ENCODE measurements around the gene COMMD8. TPM values are rescaled to one million over a fixed set of nuclear protein-coding genes. Genes with fewer than 3 reads are reported as not detected.

Gene COMMD8
- total RNA-seq, 1 experiment from 2014 or later: 19.9 TPM

DNA sequence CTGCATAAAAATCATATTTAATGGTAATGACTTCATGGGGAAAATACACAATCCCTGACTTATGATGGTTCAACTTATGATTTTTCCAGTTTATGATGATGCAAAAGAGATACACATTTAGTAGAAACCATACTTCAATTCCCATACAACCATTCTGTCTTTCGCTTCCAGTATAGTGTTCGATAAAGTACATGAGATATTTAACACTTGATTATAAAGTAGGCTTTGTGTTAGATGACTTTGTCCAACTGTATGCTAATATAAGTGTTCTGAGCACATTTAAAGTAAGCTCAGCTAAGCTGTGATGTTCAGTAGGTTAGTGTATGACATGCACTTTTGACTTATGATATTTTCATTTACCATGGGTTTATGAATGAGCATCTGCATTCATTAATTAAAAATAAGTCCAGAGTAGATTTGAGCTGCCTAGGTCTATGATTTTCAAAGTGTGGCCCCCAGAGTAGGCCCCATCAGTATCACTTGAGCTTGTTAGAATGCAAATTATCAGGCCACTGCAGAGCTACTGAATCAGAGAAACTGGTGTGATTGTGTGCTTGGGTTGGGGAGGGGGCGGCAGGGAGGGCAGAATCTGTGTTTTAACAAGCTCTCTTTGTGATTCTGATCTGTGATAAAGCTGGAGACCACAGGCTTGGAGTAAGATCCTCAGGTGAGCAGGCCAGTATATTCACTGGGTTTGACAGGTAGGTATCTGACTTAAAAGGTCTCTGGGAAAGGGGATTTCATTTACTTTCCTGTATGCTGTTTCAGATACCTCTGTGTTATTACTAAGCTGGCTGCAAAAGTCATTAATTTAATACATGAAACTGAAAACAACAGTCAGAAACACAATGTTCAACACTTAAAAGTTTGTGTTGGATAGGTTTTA, 30.0 kb upstream of the COMMD8 start:
- no peak for DNase-seq (ENCODE audit: low read depth, low spot score)
- no peaks in the 10 kb centered on the region for H3K4me1 ChIP-seq (ENCODE audit: control insufficient read depth in 1 of 2, insufficient read depth in 2 of 2, low read length in 2 of 2)
- no peak overlapping the region for H3K27ac ChIP-seq (ENCODE audit: low read depth, low read length)
- H3K9ac ChIP-seq (ENCODE audit: low read length): no peak overlapping the region
- no peak overlapping the region for H3K4me2 ChIP-seq (ENCODE audit: low read length)
- H3K79me2 ChIP-seq (ENCODE audit: insufficient read depth, low read length): no peaks in the 10 kb centered on the region
- H3K9me2 ChIP-seq (ENCODE audit: insufficient read depth): no peaks in the 10 kb centered on the region
- no peaks in the 10 kb centered on the region for H3K9me3 ChIP-seq (ENCODE audit: control insufficient read depth in 1 of 2, insufficient read depth in 1 of 2, low read depth in 1 of 2, low read length in 2 of 2)
- POLR2A ChIA-PET: interaction anchor here (1.2 kb wide), 1 partner anchor 9 kb away, joined by 4 read pairs; the partner anchor contains the start of gene ATP10D
- intact Hi-C loops (cut with micrococcal nuclease): no loop called here
- H2AFZ ChIP-seq (ENCODE audit: low read depth, low read length, poor library complexity, severe bottlenecking): no peak overlapping the region
- no peak overlapping the region for H3K4me3 ChIP-seq (replicated peaks in 1 of 2; ENCODE audit: low read depth in 1 of 2, low read length in 2 of 2)
- no peaks in the 10 kb centered on the region for H4K20me1 ChIP-seq (ENCODE audit: insufficient read depth)
- RAD21 ChIA-PET (ENCODE audit: low non-redundant PET in 1 of 2, low total read pairs in 2 of 2, uncharacterized antibody in 2 of 2, unreplicated experiment in 2 of 2): no interaction called here
- no peaks in the 10 kb centered on the region for H3K27me3 ChIP-seq (ENCODE audit: insufficient read depth, low read length)
- no peaks in the 10 kb centered on the region for H3K36me3 ChIP-seq (ENCODE audit: control insufficient read depth in 1 of 2, insufficient read depth in 2 of 2, low read length in 2 of 2)
- no peak for TF ChIP-seq EZH2 (IDR thresholded peaks at IDR 0.05)
- no peak for TF ChIP-seq SP1 (IDR thresholded peaks at IDR 0.05; ENCODE audit: low read depth)
- no peak for TF ChIP-seq SIN3A (IDR thresholded peaks at IDR 0.05; ENCODE audit: low read depth)
- no peak for TF ChIP-seq YY1 (IDR thresholded peaks at IDR 0.05; ENCODE audit: extremely low read depth, insufficient replicate concordance, low read depth, low read length)
- TF ChIP-seq, protein P1, sequence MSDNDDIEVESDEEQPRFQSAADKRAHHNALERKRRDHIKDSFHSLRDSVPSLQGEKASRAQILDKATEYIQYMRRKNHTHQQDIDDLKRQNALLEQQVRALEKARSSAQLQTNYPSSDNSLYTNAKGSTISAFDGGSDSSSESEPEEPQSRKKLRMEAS (IDR thresholded peaks at IDR 0.05): no peak
- TF ChIP-seq FOSL1 (IDR thresholded peaks at IDR 0.05; ENCODE audit: low read depth): no peak
- TF ChIP-seq, protein P2, sequence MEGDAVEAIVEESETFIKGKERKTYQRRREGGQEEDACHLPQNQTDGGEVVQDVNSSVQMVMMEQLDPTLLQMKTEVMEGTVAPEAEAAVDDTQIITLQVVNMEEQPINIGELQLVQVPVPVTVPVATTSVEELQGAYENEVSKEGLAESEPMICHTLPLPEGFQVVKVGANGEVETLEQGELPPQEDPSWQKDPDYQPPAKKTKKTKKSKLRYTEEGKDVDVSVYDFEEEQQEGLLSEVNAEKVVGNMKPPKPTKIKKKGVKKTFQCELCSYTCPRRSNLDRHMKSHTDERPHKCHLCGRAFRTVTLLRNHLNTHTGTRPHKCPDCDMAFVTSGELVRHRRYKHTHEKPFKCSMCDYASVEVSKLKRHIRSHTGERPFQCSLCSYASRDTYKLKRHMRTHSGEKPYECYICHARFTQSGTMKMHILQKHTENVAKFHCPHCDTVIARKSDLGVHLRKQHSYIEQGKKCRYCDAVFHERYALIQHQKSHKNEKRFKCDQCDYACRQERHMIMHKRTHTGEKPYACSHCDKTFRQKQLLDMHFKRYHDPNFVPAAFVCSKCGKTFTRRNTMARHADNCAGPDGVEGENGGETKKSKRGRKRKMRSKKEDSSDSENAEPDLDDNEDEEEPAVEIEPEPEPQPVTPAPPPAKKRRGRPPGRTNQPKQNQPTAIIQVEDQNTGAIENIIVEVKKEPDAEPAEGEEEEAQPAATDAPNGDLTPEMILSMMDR (IDR thresholded peaks at IDR 0.05 in 2 of 3, conservative IDR thresholded peaks at IDR 0.05 in 1 of 3; ENCODE audit: borderline replicate concordance in 1 of 3, insufficient read depth in 1 of 3, low read depth in 2 of 3, low read length in 2 of 3): no peak
- no peak for TF ChIP-seq TCF7L2 (IDR thresholded peaks at IDR 0.05; ENCODE audit: borderline replicate concordance, extremely low read depth, insufficient read depth, insufficient read length)
- no peak for TF ChIP-seq ELF1 (IDR thresholded peaks at IDR 0.05; ENCODE audit: borderline replicate concordance, low read depth)
- no peak for TF ChIP-seq ZNF274 (IDR thresholded peaks at IDR 0.05; ENCODE audit: low read depth, low read length)
- no peak for TF ChIP-seq POLR2AphosphoS5 (IDR thresholded peaks at IDR 0.05; ENCODE audit: low read depth, low read length)
- no peak for TF ChIP-seq EZH2phosphoT487 (IDR thresholded peaks at IDR 0.05; ENCODE audit: borderline replicate concordance)
- no peak for TF ChIP-seq SRF (IDR thresholded peaks at IDR 0.05; ENCODE audit: low read depth)
- TF ChIP-seq CEBPB (IDR thresholded peaks at IDR 0.05; ENCODE audit: low read depth): no peak
- TF ChIP-seq JUND (IDR thresholded peaks at IDR 0.05): no peak
- TF ChIP-seq POLR2A (IDR thresholded peaks at IDR 0.05; ENCODE audit: borderline replicate concordance, extremely low read depth, insufficient read depth, insufficient read length): no peak
- TF ChIP-seq, protein P3, sequence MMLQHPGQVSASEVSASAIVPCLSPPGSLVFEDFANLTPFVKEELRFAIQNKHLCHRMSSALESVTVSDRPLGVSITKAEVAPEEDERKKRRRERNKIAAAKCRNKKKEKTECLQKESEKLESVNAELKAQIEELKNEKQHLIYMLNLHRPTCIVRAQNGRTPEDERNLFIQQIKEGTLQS (IDR thresholded peaks at IDR 0.05): no peak
- TF ChIP-seq ZFX (IDR thresholded peaks at IDR 0.05): no peak
- TF ChIP-seq, protein P4, sequence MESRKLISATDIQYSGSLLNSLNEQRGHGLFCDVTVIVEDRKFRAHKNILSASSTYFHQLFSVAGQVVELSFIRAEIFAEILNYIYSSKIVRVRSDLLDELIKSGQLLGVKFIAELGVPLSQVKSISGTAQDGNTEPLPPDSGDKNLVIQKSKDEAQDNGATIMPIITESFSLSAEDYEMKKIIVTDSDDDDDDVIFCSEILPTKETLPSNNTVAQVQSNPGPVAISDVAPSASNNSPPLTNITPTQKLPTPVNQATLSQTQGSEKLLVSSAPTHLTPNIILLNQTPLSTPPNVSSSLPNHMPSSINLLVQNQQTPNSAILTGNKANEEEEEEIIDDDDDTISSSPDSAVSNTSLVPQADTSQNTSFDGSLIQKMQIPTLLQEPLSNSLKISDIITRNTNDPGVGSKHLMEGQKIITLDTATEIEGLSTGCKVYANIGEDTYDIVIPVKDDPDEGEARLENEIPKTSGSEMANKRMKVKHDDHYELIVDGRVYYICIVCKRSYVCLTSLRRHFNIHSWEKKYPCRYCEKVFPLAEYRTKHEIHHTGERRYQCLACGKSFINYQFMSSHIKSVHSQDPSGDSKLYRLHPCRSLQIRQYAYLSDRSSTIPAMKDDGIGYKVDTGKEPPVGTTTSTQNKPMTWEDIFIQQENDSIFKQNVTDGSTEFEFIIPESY (IDR thresholded peaks at IDR 0.05; ENCODE audit: extremely low read depth, insufficient replicate concordance, low read length): no peak
- ATAC-seq: no peak
- BruUV-seq (replicated peaks): no TSS peak
- CTCF ChIA-PET: interaction anchor here (1.6 kb wide), 1 partner anchor 70 kb away, joined by 3 read pairs; no protein-coding TSS in a partner anchor

All from HCT116 (cell line).